ENCODE results near the gene TMEFF2.
A peak's percentile ranks its signal among the peaks of the same experiment; 100 is the strongest.

TMEFF2 gene

GRCh38 chr2:191946471-191947182 is 248.1 kb downstream of the TMEFF2 start:
- no peak overlapping the region for H3K27ac Mint-ChIP-seq
- no peak for TF ChIP-seq CTCF (IDR thresholded peaks at IDR 0.05; ENCODE audit: unreplicated experiment in 3 of 3)
- H3K9me3 Mint-ChIP-seq, result no peaks in the 10 kb centered on the region
- H3K27me3 Mint-ChIP-seq (ENCODE audit: low read depth), result no peaks in the 10 kb centered on the region
- no peaks in the 10 kb centered on the region for H3K36me3 Mint-ChIP-seq (ENCODE audit: low read depth)
- no peak overlapping the region for H3K4me3 Mint-ChIP-seq
- peaks cover 11% of the 10 kb centered on the region for H3K4me1 Mint-ChIP-seq

- H3K9me3 Mint-ChIP-seq, result no peaks in the 10 kb centered on the region
Measured at GRCh38 chr2:191945623-191946022, 249.1 kb downstream of the TMEFF2 start.

GRCh38 chr2:191942739-191943103 is 252.0 kb downstream of the TMEFF2 start:
- Mint-ChIP-seq H3K36me3 (ENCODE audit: low read depth) (no peaks in the 10 kb centered on the region), H3K9me3 (no peaks in the 10 kb centered on the region), H3K4me3 (no peak overlapping the region), H3K4me1 (peaks cover 11% of the 10 kb centered on the region), H3K27ac (peak overlapping the region in 1 of 3 experiments; percentile 8), H3K27me3 (ENCODE audit: low read depth) (no peaks in the 10 kb centered on the region)
- TF ChIP-seq CTCF (IDR thresholded peaks at IDR 0.05; ENCODE audit: unreplicated experiment in 3 of 3), result no peak

More at GRCh38 chr2:191945623-191946022, 249.1 kb downstream of the TMEFF2 start:
- H3K27ac Mint-ChIP-seq, result no peak overlapping the region
- no peaks in the 10 kb centered on the region for H3K27me3 Mint-ChIP-seq (ENCODE audit: low read depth)
- H3K4me1 Mint-ChIP-seq, result peaks cover 11% of the 10 kb centered on the region
- no peak overlapping the region for H3K4me3 Mint-ChIP-seq
- no peaks in the 10 kb centered on the region for H3K36me3 Mint-ChIP-seq (ENCODE audit: low read depth)
- no peak for TF ChIP-seq CTCF (IDR thresholded peaks at IDR 0.05; ENCODE audit: unreplicated experiment in 3 of 3)

GRCh38 chr2:191942090-191942738 is 252.5 kb downstream of the TMEFF2 start:
- no peaks in the 10 kb centered on the region for H3K27me3 Mint-ChIP-seq (ENCODE audit: low read depth)
- peaks cover 11% of the 10 kb centered on the region for H3K4me1 Mint-ChIP-seq
- H3K9me3 Mint-ChIP-seq, result no peaks in the 10 kb centered on the region
- H3K36me3 Mint-ChIP-seq (ENCODE audit: low read depth), result no peaks in the 10 kb centered on the region
- TF ChIP-seq CTCF (IDR thresholded peaks at IDR 0.05; ENCODE audit: unreplicated experiment in 3 of 3), result no peak
- no peak overlapping the region for H3K4me3 Mint-ChIP-seq
- H3K27ac Mint-ChIP-seq, result peak overlapping the region in 2 of 3 experiments; percentile 8 to 28

DNA sequence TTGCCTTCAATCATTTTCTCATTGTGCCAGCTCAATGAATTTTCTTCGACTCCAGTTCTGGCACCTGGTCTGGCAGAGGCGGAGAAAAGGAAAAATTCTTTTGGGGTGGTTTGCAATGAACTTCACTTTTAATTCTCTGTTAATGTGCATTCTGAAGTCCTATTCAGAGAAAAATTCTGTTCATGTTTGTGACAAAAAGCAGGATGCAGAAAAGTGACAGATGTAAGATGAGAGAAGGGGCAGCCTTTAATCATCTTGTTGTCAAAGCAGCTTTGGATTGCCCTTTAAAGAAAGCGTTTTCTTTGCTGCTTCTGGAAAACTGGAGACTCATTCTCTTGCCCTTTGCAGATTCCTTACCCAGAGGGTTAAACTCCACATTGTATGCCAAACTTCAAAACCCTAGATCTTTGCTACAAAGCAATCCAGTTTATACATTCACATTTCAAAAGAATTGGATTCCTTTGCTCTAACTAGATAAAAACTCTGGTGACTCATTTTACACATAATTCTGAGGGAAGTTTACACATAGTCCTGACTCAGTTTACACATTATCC is 253.3 kb downstream of the TMEFF2 start:
- no peak overlapping the region for H3K4me3 Mint-ChIP-seq
- H3K27me3 Mint-ChIP-seq (ENCODE audit: low read depth), result no peaks in the 10 kb centered on the region
- no peaks in the 10 kb centered on the region for H3K9me3 Mint-ChIP-seq
- peaks cover 11% of the 10 kb centered on the region for H3K4me1 Mint-ChIP-seq
- no peaks in the 10 kb centered on the region for H3K36me3 Mint-ChIP-seq (ENCODE audit: low read depth)
- H3K27ac Mint-ChIP-seq, result no peak overlapping the region
- TF ChIP-seq CTCF (IDR thresholded peaks at IDR 0.05; ENCODE audit: unreplicated experiment in 3 of 3), result no peak
